Fibroblast of the aortic adventitia (primary cell): ENCODE measurements around the gene TMEM234. TPM values are rescaled to one million over a fixed set of nuclear protein-coding genes. Genes with fewer than 3 reads are reported as not detected.
A peak's percentile ranks its signal among the peaks of the same experiment; 100 is the strongest.

Experiments
- DNase-seq: peaks from one replicate; pipeline ENCODE4 v3.0.0-alpha.2; 2010; ENCODE audit warnings: low read depth
- H3K4me3 ChIP-seq: 2 replicates; pipeline ENCODE4 v1.5.1; 2011; ENCODE audit warnings: low read depth, mild to moderate bottlenecking, control low read depth, low read length, moderate library complexity
- CTCF ChIP-seq: IDR thresholded peaks from 2 replicates; pipeline ENCODE4 v1.5.1; 2011; ENCODE audit warnings: mild to moderate bottlenecking, low read length, control low read depth, inconsistent platforms; ENCODE audit not compliant: insufficient read depth
- total RNA-seq: library from RNA; depleted of rRNA; stranded (reverse); fragments of >200 nt; gene quantifications from 2 replicates; pipeline ENCODE4 v1.2.3, GENCODE V29; 2012; ENCODE audit warnings: low replicate concordance

Gene TMEM234
- total RNA-seq, 1 donor = 18.3 TPM

DNA sequence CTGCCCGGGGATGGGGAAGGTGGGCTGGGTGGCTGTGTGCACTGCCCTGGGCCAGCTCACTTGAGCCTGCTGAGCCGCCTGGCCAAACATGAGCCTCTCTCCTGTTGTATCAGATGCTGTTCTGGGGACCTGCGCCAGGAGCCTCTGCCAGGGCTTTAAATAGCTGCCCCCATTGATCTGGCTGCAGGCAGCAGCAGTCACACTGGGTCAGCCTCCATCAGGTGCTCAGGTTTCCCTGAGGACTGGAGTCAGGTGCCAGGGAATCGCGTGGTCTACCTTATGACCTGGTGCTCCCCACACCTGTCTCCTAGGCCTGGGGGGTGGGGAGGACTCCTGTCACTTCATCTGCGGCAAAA, 22.5 kb downstream of the TMEM234 start:
- DNase-seq = peak; percentile 60
- H3K4me3 ChIP-seq = peak overlapping the region; percentile 84
- TF ChIP-seq CTCF = no peak

GRCh38 chr1:32199043-32199716, 23.0 kb downstream of the TMEM234 start:
- no peak overlapping the region for H3K4me3 ChIP-seq
- no peak for DNase-seq
- TF ChIP-seq CTCF = no peak

DNA sequence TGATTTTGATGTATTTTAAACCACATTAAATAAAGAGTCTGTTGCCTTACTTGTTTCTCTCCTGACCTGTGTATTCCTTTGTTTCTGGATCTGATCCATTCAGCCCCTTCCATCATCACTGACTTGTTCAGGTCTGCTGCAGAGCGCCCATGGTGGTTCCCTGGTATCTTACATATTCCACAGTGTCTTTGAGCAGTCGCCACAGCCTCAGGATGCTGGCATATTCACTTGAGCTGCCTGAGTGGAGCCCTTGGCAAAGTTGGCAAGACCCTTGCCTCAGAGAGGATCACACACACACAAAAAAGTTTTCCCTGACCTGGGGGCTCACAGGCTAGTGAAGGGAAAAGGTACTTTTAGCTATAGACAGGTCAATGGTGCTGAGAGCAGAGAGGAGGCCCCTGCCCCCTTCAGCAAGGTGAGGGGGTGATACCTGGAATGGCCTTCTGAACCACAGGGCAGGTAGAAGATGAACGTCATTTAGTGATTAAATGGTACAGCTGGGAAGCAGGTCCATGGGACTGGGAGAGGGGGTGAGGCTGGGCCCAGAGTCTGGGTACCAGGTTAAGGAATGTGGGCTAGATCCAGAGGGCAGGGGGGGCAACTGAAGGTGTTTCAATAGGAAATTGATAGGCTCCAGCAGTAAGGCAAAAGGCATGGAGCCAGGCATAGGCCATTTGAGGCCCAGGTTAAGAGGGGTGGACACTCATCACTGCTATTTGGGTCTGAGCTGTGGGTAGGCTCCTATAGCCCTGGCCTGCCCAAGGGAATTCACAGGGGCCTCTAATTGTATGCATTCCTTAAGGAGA, 23.7 kb downstream of the TMEM234 start:
- H3K4me3 ChIP-seq = no peak overlapping the region
- DNase-seq = no peak
- no peak for TF ChIP-seq CTCF

- no peak overlapping the region for H3K4me3 ChIP-seq
- no peak for DNase-seq
- TF ChIP-seq CTCF = no peak
These were observed 24.3 kb downstream of the TMEM234 start for GRCh38 chr1:32197837-32198236.

- DNase-seq = no peak
- no peak for TF ChIP-seq CTCF
- no peak overlapping the region for H3K4me3 ChIP-seq
These were observed 25.1 kb downstream of the TMEM234 start for GRCh38 chr1:32197074-32197473.

GRCh38 chr1:32195972-32196823, 26.0 kb downstream of the TMEM234 start:
- peak; percentile 47 for DNase-seq
- H3K4me3 ChIP-seq = no peak overlapping the region
- TF ChIP-seq CTCF = no peak
